SU-DHL-6 (cell line): ENCODE data around the gene ZMYM2.
A peak's percentile ranks its signal among the peaks of the same experiment; 100 is the strongest.

ENCODE experiments used
- H2AFZ ChIP-seq: fragments of 200-600 bp; sonication (generic); 2 replicates; pipeline ENCODE4 v1.6.1; 2014; ENCODE audit warnings: low read depth, mild to moderate bottlenecking, moderate library complexity, mixed read lengths, antibody characterized with exemption, low read length; ENCODE audit not compliant: severe bottlenecking
- H3F3A ChIP-seq: fragments of 200-600 bp; shearing (Covaris generic); 2 replicates; pipeline ENCODE4 v1.6.0; 2016; ENCODE audit warnings: antibody characterized with exemption, mild to moderate bottlenecking; ENCODE audit not compliant: insufficient read depth
- H3K27ac ChIP-seq: fragments of 200-600 bp; sonication (generic); 2 replicates; pipeline ENCODE4 v1.5.1; 2016; ENCODE audit warnings: low read depth, mild to moderate bottlenecking, low read length, moderate library complexity, mixed read lengths
- H3K27me3 ChIP-seq: fragments of 200-600 bp; sonication (generic), shearing (Covaris generic); 2 replicates; pipeline ENCODE4 v1.6.0; 2014; ENCODE audit warnings: mild to moderate bottlenecking, low read length
- H3K36me3 ChIP-seq: fragments of 200-600 bp; sonication (generic); 2 replicates; pipeline ENCODE4 v1.6.1; 2014; ENCODE audit warnings: mild to moderate bottlenecking, low read length, mixed read lengths
- H3K4me2 ChIP-seq: fragments of 300-600, 200-600 bp; shearing (Covaris generic), sonication (generic); 2 replicates; pipeline ENCODE4 v1.6.0; 2014; ENCODE audit warnings: low read length, low read depth, mild to moderate bottlenecking; ENCODE audit not compliant: poor library complexity, severe bottlenecking
- H3K4me3 ChIP-seq: fragments of 200-600 bp; sonication (generic); 2 replicates; pipeline ENCODE4 v1.5.1; 2014; ENCODE audit warnings: antibody characterized with exemption, low read length, mild to moderate bottlenecking, mixed read lengths; ENCODE audit not compliant: insufficient read depth, poor library complexity, severe bottlenecking
- H3K79me2 ChIP-seq: fragments of 200-600 bp; sonication (generic); 2 replicates; pipeline ENCODE4 v1.6.1; 2014; ENCODE audit warnings: mild to moderate bottlenecking, low read length, moderate library complexity; ENCODE audit not compliant: insufficient read depth
- H3K9ac ChIP-seq: fragments of 200-600 bp; sonication (generic); 2 replicates; pipeline ENCODE4 v1.7.0; 2014; ENCODE audit warnings: mild to moderate bottlenecking, low read length
- H3K9me2 ChIP-seq: fragments of 200-600 bp; sonication (generic); replicated peaks from 2 replicates; pipeline ENCODE4 v1.6.1; 2014; ENCODE audit warnings: low read length; ENCODE audit not compliant: insufficient read depth
- H3K9me3 ChIP-seq: fragments of 200-600 bp; sonication (generic); 2 replicates; pipeline ENCODE4 v1.6.1; 2014; ENCODE audit warnings: low read length, mixed read lengths; ENCODE audit not compliant: insufficient read depth
- H4K20me1 ChIP-seq: fragments of 200-600 bp; sonication (generic); 2 replicates; pipeline ENCODE4 v1.6.1; 2014; ENCODE audit warnings: low read depth, mild to moderate bottlenecking, antibody characterized with exemption, low read length, moderate library complexity, mixed read lengths
- EZH2phosphoT487 ChIP-seq: fragments of 200-600 bp; sonication (generic), shearing (Covaris generic); conservative IDR thresholded peaks from 2 replicates; pipeline ENCODE4 v1.6.1; 2018; ENCODE audit warnings: mild to moderate bottlenecking, antibody characterized with exemption, low read length, moderate library complexity, mixed read lengths
- TF ChIP-seq, protein P1 (sequence below): fragments of 200-600 bp; sonication (generic); IDR thresholded peaks from one replicate; pipeline ENCODE4 v1.5.1; 2017; ENCODE audit warnings: antibody characterized with exemption, mild to moderate bottlenecking, low read length, moderate library complexity; ENCODE audit not compliant: insufficient read depth, poor library complexity, severe bottlenecking

The ZMYM2 gene

DNA sequence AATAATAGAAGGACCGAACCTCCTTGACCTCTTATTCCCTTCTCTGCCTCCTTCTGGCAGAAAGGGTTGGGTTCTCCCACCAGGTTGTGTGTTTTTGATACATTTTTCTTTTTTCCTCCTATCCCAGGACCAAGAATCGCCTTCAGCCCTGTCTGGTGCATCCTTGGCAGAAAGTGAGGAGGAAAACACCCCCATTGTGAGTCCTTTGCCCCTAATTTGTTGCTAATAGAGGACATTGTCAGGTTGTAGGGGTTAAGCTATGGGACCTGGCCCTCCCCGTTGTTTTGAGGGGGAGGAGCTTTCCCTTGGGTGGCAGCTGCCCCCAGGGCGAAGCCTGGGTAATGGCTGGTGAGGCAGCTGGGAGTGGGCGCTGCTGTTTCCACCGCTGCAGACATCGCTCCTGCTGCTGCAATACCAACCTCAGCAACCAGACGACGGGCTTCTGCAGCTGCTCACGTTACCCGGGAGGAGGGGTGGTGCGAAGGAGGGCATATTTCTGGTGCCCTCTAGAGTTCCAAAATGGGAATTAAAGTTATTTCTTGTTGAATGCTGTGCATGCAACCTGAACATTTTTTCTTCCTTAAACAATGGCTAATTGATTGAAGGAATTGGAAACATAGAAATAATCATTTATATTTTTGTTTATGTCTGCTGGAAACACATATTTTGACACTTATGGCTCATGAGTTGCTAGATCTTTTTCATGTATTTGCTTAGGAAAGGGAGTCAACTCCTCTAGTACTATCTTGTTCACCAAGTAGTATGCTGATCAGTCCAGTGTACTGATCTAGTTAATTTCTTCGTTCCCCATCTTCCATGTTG is 1.5 kb downstream of the ZMYM2 start:
- Histone ChIP-seq H3K79me2 (peaks cover 40% of the 10 kb centered on the region), H3K27ac (peak overlapping the region; percentile 71), H3K4me2 (peak overlapping the region; percentile 82), H3K36me3 (peaks cover 25% of the 10 kb centered on the region), H4K20me1 (no peaks in the 10 kb centered on the region; the same call in 1 of the 2 replicates), H3K9me3 (no peaks in the 10 kb centered on the region), H3K27me3 (no peaks in the 10 kb centered on the region; the same call in 1 of the 2 replicates), H3K4me3 (peak overlapping the region; percentile 70), H2AFZ (peak overlapping the region; percentile 55), H3F3A (peaks cover 14% of the 10 kb centered on the region; the same call in 1 of the 2 replicates), H3K9me2 (no peaks in the 10 kb centered on the region), H3K9ac (peak overlapping the region; percentile 69)
- TF ChIP-seq, protein P1, sequence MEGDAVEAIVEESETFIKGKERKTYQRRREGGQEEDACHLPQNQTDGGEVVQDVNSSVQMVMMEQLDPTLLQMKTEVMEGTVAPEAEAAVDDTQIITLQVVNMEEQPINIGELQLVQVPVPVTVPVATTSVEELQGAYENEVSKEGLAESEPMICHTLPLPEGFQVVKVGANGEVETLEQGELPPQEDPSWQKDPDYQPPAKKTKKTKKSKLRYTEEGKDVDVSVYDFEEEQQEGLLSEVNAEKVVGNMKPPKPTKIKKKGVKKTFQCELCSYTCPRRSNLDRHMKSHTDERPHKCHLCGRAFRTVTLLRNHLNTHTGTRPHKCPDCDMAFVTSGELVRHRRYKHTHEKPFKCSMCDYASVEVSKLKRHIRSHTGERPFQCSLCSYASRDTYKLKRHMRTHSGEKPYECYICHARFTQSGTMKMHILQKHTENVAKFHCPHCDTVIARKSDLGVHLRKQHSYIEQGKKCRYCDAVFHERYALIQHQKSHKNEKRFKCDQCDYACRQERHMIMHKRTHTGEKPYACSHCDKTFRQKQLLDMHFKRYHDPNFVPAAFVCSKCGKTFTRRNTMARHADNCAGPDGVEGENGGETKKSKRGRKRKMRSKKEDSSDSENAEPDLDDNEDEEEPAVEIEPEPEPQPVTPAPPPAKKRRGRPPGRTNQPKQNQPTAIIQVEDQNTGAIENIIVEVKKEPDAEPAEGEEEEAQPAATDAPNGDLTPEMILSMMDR, result peak; percentile 54
- no peak for TF ChIP-seq EZH2phosphoT487

DNA sequence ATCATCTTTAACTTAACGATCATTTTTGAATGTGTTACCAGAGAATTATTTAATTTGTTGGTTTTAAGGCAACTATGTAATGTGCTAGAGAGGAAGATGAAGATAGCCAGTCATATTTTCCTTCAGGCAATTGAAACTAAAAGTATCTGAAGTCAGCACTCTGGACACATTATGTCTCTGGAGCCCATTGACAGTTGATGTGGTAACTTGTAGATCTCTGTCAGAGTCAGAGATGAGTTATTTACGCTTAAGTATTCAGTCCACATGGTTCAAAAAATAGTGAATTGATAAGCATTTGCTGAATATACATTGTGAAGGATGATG is 2.1 kb downstream of the ZMYM2 start:
- Histone ChIP-seq H3K27ac (no peak overlapping the region), H4K20me1 (no peaks in the 10 kb centered on the region; the same call in 1 of the 2 replicates), H3K4me3 (no peak overlapping the region), H3F3A (peaks cover 14% of the 10 kb centered on the region; the same call in 1 of the 2 replicates), H3K9me3 (no peaks in the 10 kb centered on the region), H2AFZ (no peak overlapping the region), H3K4me2 (peak overlapping the region; percentile 82), H3K9me2 (no peaks in the 10 kb centered on the region), H3K36me3 (peaks cover 25% of the 10 kb centered on the region), H3K27me3 (no peaks in the 10 kb centered on the region; the same call in 1 of the 2 replicates), H3K79me2 (peaks cover 46% of the 10 kb centered on the region), H3K9ac (peak overlapping the region; percentile 6; the same call in 1 of the 2 replicates)
- TF ChIP-seq, protein P1, result no peak
- TF ChIP-seq EZH2phosphoT487, result no peak

DNA sequence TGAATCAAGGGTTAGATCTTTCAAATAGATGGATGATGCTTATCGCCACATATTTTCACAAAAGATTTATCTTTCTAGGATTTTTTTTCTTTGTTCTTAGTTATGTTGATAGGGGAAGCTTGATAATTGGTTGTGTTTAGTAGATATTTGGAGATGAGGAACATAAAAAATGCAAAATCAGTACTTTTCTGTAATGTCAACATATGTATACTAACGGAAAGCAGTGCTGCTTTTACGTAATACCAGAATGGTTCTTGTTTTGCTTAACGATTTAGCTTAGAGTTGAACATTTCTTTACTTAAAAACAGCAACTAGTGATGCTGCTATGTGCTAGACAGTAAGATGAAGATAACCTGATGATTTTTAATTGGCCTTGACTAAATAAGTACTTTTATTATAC is 3.0 kb downstream of the ZMYM2 start:
- H3K9me2 ChIP-seq, result no peaks in the 10 kb centered on the region
- H3K9ac ChIP-seq, result no peak overlapping the region
- no peak for TF ChIP-seq EZH2phosphoT487
- TF ChIP-seq, protein P1, result no peak
- H3K79me2 ChIP-seq, result peaks cover 51% of the 10 kb centered on the region
- no peaks in the 10 kb centered on the region; the same call in 1 of the 2 replicates for H3K27me3 ChIP-seq
- peaks cover 25% of the 10 kb centered on the region for H3K36me3 ChIP-seq
- H3F3A ChIP-seq, result peaks cover 11% of the 10 kb centered on the region; the same call in 1 of the 2 replicates
- H4K20me1 ChIP-seq, result no peaks in the 10 kb centered on the region; the same call in 1 of the 2 replicates
- no peaks in the 10 kb centered on the region for H3K9me3 ChIP-seq
- H2AFZ ChIP-seq, result no peak overlapping the region
- no peak overlapping the region for H3K27ac ChIP-seq
- H3K4me3 ChIP-seq, result no peak overlapping the region
- H3K4me2 ChIP-seq, result peak overlapping the region; percentile 82
